ENCODE data around the gene FANCM.

The FANCM gene, protein sequence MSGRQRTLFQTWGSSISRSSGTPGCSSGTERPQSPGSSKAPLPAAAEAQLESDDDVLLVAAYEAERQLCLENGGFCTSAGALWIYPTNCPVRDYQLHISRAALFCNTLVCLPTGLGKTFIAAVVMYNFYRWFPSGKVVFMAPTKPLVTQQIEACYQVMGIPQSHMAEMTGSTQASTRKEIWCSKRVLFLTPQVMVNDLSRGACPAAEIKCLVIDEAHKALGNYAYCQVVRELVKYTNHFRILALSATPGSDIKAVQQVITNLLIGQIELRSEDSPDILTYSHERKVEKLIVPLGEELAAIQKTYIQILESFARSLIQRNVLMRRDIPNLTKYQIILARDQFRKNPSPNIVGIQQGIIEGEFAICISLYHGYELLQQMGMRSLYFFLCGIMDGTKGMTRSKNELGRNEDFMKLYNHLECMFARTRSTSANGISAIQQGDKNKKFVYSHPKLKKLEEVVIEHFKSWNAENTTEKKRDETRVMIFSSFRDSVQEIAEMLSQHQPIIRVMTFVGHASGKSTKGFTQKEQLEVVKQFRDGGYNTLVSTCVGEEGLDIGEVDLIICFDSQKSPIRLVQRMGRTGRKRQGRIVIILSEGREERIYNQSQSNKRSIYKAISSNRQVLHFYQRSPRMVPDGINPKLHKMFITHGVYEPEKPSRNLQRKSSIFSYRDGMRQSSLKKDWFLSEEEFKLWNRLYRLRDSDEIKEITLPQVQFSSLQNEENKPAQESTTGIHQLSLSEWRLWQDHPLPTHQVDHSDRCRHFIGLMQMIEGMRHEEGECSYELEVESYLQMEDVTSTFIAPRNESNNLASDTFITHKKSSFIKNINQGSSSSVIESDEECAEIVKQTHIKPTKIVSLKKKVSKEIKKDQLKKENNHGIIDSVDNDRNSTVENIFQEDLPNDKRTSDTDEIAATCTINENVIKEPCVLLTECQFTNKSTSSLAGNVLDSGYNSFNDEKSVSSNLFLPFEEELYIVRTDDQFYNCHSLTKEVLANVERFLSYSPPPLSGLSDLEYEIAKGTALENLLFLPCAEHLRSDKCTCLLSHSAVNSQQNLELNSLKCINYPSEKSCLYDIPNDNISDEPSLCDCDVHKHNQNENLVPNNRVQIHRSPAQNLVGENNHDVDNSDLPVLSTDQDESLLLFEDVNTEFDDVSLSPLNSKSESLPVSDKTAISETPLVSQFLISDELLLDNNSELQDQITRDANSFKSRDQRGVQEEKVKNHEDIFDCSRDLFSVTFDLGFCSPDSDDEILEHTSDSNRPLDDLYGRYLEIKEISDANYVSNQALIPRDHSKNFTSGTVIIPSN (N-terminal part only)

DNA sequence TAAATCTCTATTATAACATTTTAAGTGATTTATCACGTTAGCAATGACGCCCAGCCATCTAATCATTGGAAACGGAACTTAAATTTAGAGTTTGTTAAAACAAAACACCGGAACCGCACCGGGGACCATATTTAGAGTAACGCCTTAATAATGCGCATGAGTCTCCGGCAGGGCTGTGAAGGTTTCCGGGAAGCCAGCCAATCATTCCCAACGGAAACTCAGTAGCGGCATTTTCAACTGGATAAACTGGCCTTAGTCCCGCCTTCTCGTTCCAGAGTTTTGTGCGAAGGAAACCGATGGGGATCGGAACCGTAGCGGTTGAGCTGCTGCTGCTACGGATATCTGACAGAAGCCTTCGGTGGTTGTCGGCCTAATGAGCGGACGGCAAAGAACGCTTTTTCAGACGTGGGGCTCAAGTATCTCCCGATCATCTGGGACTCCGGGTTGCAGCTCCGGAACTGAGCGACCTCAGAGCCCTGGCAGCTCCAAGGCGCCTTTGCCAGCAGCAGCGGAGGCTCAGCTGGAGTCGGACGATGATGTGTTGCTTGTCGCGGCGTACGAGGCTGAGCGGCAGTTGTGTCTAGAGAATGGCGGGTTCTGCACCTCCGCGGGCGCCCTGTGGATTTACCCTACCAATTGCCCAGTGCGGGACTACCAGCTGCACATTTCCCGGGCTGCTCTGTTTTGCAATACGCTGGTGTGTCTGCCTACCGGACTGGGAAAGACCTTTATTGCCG lies at the start of gene FANCM:
Gene FANCM (plus strand): TSS at position 272 of the 737 bp plus-strand sequence. CDS start 102 bp downstream, at position 374.
- TF ChIP-seq, protein P1, sequence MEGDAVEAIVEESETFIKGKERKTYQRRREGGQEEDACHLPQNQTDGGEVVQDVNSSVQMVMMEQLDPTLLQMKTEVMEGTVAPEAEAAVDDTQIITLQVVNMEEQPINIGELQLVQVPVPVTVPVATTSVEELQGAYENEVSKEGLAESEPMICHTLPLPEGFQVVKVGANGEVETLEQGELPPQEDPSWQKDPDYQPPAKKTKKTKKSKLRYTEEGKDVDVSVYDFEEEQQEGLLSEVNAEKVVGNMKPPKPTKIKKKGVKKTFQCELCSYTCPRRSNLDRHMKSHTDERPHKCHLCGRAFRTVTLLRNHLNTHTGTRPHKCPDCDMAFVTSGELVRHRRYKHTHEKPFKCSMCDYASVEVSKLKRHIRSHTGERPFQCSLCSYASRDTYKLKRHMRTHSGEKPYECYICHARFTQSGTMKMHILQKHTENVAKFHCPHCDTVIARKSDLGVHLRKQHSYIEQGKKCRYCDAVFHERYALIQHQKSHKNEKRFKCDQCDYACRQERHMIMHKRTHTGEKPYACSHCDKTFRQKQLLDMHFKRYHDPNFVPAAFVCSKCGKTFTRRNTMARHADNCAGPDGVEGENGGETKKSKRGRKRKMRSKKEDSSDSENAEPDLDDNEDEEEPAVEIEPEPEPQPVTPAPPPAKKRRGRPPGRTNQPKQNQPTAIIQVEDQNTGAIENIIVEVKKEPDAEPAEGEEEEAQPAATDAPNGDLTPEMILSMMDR (IDR thresholded peaks at IDR 0.05; ENCODE audit: unreplicated experiment in 3 of 3) = no peak
- no peaks in the 10 kb centered on the region for H3K36me3 Mint-ChIP-seq (ENCODE audit: low read depth)
- H3K4me1 Mint-ChIP-seq = peaks cover 24% of the 10 kb centered on the region
- H3K9me3 Mint-ChIP-seq = no peaks in the 10 kb centered on the region
- H3K27me3 Mint-ChIP-seq (ENCODE audit: low read depth) = no peaks in the 10 kb centered on the region
- H3K4me3 Mint-ChIP-seq = peak within 1 kb of the TSS; percentile 99 to 100 (median 99)
- H3K27ac Mint-ChIP-seq = peak within 1 kb of the TSS; percentile 98 to 99 (median 99)

DNA sequence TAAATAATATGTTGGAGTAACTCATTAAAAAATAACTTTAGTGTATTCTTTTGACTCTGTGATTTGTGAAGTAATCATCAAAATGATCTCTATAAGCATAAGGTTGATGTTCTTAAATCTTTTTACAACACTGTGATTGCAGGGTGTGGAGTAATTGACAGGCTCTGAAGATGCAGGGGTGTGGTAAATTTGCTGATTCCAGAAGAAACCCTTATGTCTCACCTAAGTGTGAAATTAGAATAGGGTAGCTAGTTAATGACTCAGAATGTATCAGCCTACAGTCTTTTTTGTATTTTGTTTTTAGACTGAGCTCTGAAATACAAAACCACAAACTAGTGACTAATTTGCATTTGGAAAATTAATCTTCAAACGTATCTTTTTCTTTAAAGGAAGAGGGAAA lies 45.9 kb upstream of the FANCM start:
- H3K27me3 Mint-ChIP-seq (ENCODE audit: low read depth) = no peaks in the 10 kb centered on the region
- no peaks in the 10 kb centered on the region for H3K9me3 Mint-ChIP-seq
- H3K27ac Mint-ChIP-seq = no peak overlapping the region

DNA sequence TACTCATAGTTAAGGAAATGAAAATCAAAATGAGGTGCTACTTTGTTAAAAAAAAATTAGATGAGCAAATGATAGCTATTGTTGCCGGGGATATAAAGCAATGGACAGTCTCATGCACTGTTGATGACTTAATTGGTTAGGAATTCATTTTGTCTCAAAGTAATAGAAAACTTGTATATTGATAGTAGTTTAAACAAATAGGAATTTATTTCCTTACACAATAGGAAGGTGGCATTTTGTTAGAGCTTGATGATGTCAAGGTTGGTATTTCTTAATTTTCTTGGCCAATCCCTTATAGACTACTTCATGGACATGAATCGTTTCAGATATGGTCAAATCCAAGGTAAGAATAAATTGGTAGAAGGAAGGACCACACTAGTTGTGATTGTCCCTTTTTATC lies 44.0 kb upstream of the FANCM start:
- peaks cover 22% of the 10 kb centered on the region for H3K4me1 Mint-ChIP-seq
- no peak overlapping the region for H3K4me3 Mint-ChIP-seq
- H3K36me3 Mint-ChIP-seq (ENCODE audit: low read depth) = peaks cover 51% of the 10 kb centered on the region
- TF ChIP-seq, protein P1 (IDR thresholded peaks at IDR 0.05; ENCODE audit: unreplicated experiment in 3 of 3) = no peak
- H3K27ac Mint-ChIP-seq = no peak overlapping the region
- H3K27me3 Mint-ChIP-seq (ENCODE audit: low read depth) = no peaks in the 10 kb centered on the region
- H3K9me3 Mint-ChIP-seq = no peaks in the 10 kb centered on the region

More for the DNA sequence above, 45.9 kb upstream of the FANCM start:
- Mint-ChIP-seq H3K36me3 (ENCODE audit: low read depth) (peaks cover 40% of the 10 kb centered on the region), H3K4me3 (no peak overlapping the region), H3K4me1 (peaks cover 40% of the 10 kb centered on the region)
- TF ChIP-seq, protein P1 (IDR thresholded peaks at IDR 0.05; ENCODE audit: unreplicated experiment in 3 of 3) = no peak

DNA sequence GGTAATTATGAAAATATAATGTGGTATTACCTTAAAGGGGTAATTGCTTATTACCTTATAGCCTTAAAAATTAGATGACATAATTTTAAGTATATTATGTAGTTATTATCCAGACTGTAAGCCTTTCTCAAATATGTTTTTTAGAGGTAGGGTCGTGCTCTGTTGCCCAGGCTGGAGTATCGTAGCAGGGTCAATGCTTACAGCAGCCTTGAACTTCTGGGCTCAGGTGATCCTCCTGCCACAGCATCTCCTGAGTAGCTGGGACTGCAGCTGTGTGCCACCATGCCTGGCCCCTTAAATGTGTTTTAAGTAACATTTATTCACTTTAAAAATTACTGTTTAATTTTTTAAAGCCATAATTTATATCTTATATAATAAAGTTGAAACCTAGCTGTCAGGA lies 41.5 kb upstream of the FANCM start:
- no peak overlapping the region for H3K4me3 Mint-ChIP-seq
- TF ChIP-seq, protein P1 (IDR thresholded peaks at IDR 0.05; ENCODE audit: unreplicated experiment in 3 of 3) = no peak
- H3K27ac Mint-ChIP-seq = no peak overlapping the region
- H3K36me3 Mint-ChIP-seq (ENCODE audit: low read depth) = peaks cover 66% of the 10 kb centered on the region
- H3K9me3 Mint-ChIP-seq = no peaks in the 10 kb centered on the region
- no peaks in the 10 kb centered on the region for H3K27me3 Mint-ChIP-seq (ENCODE audit: low read depth)
- no peaks in the 10 kb centered on the region for H3K4me1 Mint-ChIP-seq

DNA sequence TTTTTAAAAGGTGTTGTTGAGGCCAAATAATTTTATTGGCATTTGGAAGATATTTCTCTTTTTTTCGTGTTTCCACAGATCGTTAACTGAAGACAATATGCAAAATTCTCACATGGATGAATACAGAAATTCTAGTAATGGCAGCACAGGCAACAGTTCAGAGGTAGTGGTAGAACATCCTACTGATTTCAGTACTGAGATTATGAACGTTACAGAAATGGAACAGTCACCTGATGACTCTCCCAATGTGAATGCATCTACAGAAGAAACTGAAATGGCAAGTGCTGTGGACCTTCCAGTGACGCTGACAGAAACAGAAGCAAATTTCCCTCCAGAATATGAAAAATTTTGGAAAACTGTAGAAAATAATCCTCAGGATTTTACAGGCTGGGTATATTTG lies 40.6 kb upstream of the FANCM start:
- H3K9me3 Mint-ChIP-seq = no peaks in the 10 kb centered on the region

More for the DNA sequence above, 40.6 kb upstream of the FANCM start:
- H3K27ac Mint-ChIP-seq = no peak overlapping the region
- no peaks in the 10 kb centered on the region for H3K4me1 Mint-ChIP-seq
- H3K27me3 Mint-ChIP-seq (ENCODE audit: low read depth) = no peaks in the 10 kb centered on the region
- TF ChIP-seq, protein P1 (IDR thresholded peaks at IDR 0.05; ENCODE audit: unreplicated experiment in 3 of 3) = no peak
- peaks cover 73% of the 10 kb centered on the region for H3K36me3 Mint-ChIP-seq (ENCODE audit: low read depth)
- H3K4me3 Mint-ChIP-seq = no peak overlapping the region

Measured in nephron (organoid).